Endothelial cell (in vitro differentiated cells): ENCODE results near the gene GHR. TPM values are rescaled to one million over a fixed set of nuclear protein-coding genes. Genes with fewer than 3 reads are reported as not detected.
A peak's percentile ranks its signal among the peaks of the same experiment; 100 is the strongest.

Source experiments
- DNase-seq: peaks from one replicate; pipeline ENCODE4 v3.0.0; 2021; ENCODE audit warnings: low spot score
- H3K27ac Mint-ChIP-seq: one replicate; pipeline ENCODE4 v1.8.0; 2021; ENCODE audit warnings: mixed read lengths, inconsistent platforms; ENCODE audit not compliant: unreplicated experiment
- H3K27me3 Mint-ChIP-seq: one replicate; pipeline ENCODE4 v1.8.0; 2021; ENCODE audit warnings: mild to moderate bottlenecking, moderate library complexity, mixed read lengths, inconsistent platforms; ENCODE audit not compliant: unreplicated experiment
- H3K36me3 Mint-ChIP-seq: one replicate; pipeline ENCODE4 v1.8.0; 2021; ENCODE audit warnings: mild to moderate bottlenecking, low read depth, mixed read lengths, inconsistent platforms; ENCODE audit not compliant: unreplicated experiment
- H3K4me1 Mint-ChIP-seq: one replicate; pipeline ENCODE4 v1.8.0; 2021; ENCODE audit warnings: mild to moderate bottlenecking, mixed read lengths, inconsistent platforms; ENCODE audit not compliant: unreplicated experiment
- H3K4me3 Mint-ChIP-seq: one replicate; pipeline ENCODE4 v1.8.0; 2021; ENCODE audit warnings: mild to moderate bottlenecking, mixed read lengths, inconsistent platforms; ENCODE audit not compliant: unreplicated experiment
- H3K9me3 Mint-ChIP-seq: one replicate; pipeline ENCODE4 v1.8.0; 2021; ENCODE audit warnings: mixed read lengths, inconsistent platforms; ENCODE audit not compliant: unreplicated experiment
- total RNA-seq: library from RNA; stranded (reverse); fragmentation: NEBNext Ultra II Directional; extraction: Animal tissue kit (Norgen Biotek cat#: 25700); gene quantifications from one replicate; pipeline ENCODE4 v1.2.1, GENCODE V29; 2021; ENCODE audit not compliant: unreplicated experiment
- TF ChIP-seq, protein P1 (sequence below): fragments of 200-600 bp; sonication (generic); IDR thresholded peaks from one replicate; pipeline ENCODE4 v1.5.0; 2021; ENCODE audit warnings: antibody characterized with exemption; ENCODE audit not compliant: unreplicated experiment

Gene GHR
- total RNA-seq, 1 donor from 2014 or later, result 0.67 TPM

DNA sequence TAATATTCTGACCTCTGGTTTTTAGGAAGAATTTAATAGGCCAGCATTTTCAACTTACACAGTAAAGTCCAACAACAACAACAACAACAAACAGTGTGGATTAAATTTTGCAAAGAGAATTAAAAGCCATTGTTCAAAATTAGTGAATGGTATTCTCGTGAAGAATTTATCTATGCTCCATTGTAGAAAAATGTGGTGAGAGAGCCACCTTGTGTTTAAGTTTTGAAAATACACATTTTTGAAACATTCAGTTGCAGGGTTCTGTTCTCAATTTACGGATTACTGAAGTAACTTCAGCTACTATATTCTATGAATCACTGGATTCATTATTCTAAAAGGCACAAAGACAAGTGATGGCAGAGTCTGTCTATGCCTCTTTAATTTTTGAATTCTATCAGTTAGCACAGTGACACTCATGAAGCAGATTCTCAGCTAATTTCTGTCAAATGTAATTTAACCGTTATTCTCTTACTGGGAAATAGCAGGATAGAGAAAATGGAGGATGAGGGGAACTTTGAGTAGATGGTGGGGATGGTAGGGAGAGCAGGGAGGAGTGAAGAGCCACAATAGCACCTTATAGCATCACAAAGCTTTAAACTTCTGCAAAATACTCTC is 344.4 kb downstream of the GHR start:
- no peaks in the 10 kb centered on the region for H3K4me1 Mint-ChIP-seq
- peaks cover 2% of the 10 kb centered on the region for H3K36me3 Mint-ChIP-seq
- DNase-seq, result no peak
- no peak overlapping the region for H3K27ac Mint-ChIP-seq
- no peak overlapping the region for H3K4me3 Mint-ChIP-seq
- no peaks in the 10 kb centered on the region for H3K27me3 Mint-ChIP-seq
- TF ChIP-seq, protein P1, sequence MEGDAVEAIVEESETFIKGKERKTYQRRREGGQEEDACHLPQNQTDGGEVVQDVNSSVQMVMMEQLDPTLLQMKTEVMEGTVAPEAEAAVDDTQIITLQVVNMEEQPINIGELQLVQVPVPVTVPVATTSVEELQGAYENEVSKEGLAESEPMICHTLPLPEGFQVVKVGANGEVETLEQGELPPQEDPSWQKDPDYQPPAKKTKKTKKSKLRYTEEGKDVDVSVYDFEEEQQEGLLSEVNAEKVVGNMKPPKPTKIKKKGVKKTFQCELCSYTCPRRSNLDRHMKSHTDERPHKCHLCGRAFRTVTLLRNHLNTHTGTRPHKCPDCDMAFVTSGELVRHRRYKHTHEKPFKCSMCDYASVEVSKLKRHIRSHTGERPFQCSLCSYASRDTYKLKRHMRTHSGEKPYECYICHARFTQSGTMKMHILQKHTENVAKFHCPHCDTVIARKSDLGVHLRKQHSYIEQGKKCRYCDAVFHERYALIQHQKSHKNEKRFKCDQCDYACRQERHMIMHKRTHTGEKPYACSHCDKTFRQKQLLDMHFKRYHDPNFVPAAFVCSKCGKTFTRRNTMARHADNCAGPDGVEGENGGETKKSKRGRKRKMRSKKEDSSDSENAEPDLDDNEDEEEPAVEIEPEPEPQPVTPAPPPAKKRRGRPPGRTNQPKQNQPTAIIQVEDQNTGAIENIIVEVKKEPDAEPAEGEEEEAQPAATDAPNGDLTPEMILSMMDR, result peak; percentile 69
- no peaks in the 10 kb centered on the region for H3K9me3 Mint-ChIP-seq

- H3K27ac Mint-ChIP-seq, result no peak overlapping the region
- no peaks in the 10 kb centered on the region for H3K27me3 Mint-ChIP-seq
- H3K9me3 Mint-ChIP-seq, result no peaks in the 10 kb centered on the region
- no peak overlapping the region for H3K4me3 Mint-ChIP-seq
- TF ChIP-seq, protein P1, result no peak
- no peaks in the 10 kb centered on the region for H3K4me1 Mint-ChIP-seq
- no peak for DNase-seq
- peaks cover 2% of the 10 kb centered on the region for H3K36me3 Mint-ChIP-seq
Observed at GRCh38 chr5:42768106-42768504, 344.9 kb downstream of the GHR start.

DNA sequence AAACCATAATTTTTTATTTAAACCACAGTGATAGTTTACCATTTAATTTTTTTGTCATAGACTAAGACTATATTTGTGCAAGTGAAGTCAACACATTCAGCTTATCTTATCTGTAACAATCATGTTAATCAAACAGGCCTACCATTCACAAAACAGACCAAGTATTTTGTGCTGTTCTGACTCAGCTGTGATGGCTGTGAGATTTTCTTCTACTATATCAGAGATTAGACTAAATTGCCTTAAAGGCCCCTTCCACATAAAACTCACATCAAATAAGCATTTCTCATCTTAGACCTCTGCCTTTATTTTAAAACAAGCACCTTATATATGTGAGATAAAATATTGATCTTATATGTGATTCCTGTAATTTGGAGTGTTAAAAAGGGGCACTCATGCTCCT is 346.8 kb downstream of the GHR start:
- Mint-ChIP-seq H3K4me3 (no peak overlapping the region), H3K4me1 (no peaks in the 10 kb centered on the region), H3K9me3 (no peaks in the 10 kb centered on the region), H3K27ac (no peak overlapping the region), H3K27me3 (no peaks in the 10 kb centered on the region), H3K36me3 (peaks cover 2% of the 10 kb centered on the region)
- no peak for DNase-seq
- TF ChIP-seq, protein P1, result no peak
